ENCODE results near the gene FNIP1. TPM values are rescaled to one million over a fixed set of nuclear protein-coding genes. Genes with fewer than 3 reads are reported as not detected.

Gene FNIP1
- polyA plus RNA-seq, 1 of the 3 experiments (the other 2 are of a cell fraction), result 2.4 TPM

DNA sequence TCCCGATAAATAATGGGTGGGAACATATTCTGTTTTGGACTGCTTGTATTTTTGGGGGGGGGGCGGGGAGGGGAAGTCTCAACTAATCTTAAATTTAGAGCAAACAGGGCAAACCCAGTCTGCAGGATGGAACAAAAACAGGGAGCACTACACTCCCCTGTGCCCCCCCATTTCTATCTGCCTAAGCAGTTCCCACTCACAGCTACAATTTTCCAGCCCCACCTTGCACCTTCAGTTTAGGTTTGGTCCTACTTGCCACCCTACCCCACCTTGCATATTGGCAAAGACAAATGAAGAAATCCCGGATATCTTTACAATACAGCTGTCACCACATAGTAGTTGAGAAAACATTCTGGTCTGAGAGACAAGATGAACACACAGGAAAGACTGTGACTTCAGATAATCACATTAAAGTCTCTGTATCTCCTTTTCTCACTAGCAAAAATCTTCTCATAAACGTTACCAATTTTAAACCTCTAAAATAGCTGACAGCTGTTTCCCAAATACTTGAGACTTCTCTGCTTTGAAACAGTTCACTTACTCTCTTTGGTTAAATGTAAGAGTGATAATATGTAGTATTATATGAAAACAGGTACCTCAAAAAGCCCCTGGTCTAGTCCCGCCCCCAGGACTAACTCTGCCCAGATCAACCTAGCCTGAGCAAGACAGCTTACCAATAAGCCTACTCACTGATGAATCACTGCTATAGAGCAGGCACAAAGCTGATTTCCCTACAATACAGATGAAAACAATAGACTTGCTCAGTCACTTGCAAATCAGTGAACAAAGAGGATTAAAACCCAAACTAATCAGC is 156.6 kb downstream of the FNIP1 start:
- DNase-seq, result no peak
- no peak overlapping the region for H2AFZ ChIP-seq (ENCODE audit: low read depth)
- H3K4me3 ChIP-seq (ENCODE audit: low read depth in 2 of 2, low read length in 1 of 2), result no peak overlapping the region
- H3K4me1 ChIP-seq (ENCODE audit: control insufficient read depth in 1 of 2, insufficient read depth in 2 of 2, low read depth in 1 of 2, low read length in 1 of 2), result peaks cover 3 to 8% of the 10 kb centered on the region in 2 experiments; a peak in 3 of 4 replicates
- no peaks in the 10 kb centered on the region for H3K79me2 ChIP-seq (ENCODE audit: insufficient read depth)
- ChIA-PET CTCF (interaction anchor here (1.3 to 1.5 kb wide), 2 partner anchors 51 to 367 kb away, joined by 5 to 6 read pairs; no protein-coding TSS in a partner anchor), POLR2A (interaction anchor here (1.0 kb wide), 1 partner anchor 157 kb away, joined by 3 read pairs; the partner anchor contains the start of gene FNIP1)
- no peaks in the 10 kb centered on the region for H3K9me2 ChIP-seq
- H3F3A ChIP-seq (replicated peaks; ENCODE audit: insufficient read depth), result peaks cover 30% of the 10 kb centered on the region
- H4K20me1 ChIP-seq (ENCODE audit: insufficient read depth), result no peaks in the 10 kb centered on the region
- TF ChIP-seq EZH2phosphoT487 (IDR thresholded peaks at IDR 0.05; ENCODE audit: borderline replicate concordance, low read depth) (no peak), PBX3 (IDR thresholded peaks at IDR 0.05) (no peak), NRF1 (IDR thresholded peaks at IDR 0.05; ENCODE audit: low read depth, low read length) (no peak)
- no peak overlapping the region for H3K4me2 ChIP-seq
- H3K9me3 ChIP-seq, result no peaks in the 10 kb centered on the region
- no peaks in the 10 kb centered on the region for H3K27me3 ChIP-seq (ENCODE audit: insufficient read depth)
- peaks cover 19 to 30% of the 10 kb centered on the region in 2 experiments for H3K36me3 ChIP-seq (replicated peaks in 1 of 2; ENCODE audit: control insufficient read depth in 1 of 2, insufficient read depth in 2 of 2, low read length in 1 of 2)
- H3K9ac ChIP-seq, result no peak overlapping the region
- no peak overlapping the region for H3K27ac ChIP-seq (ENCODE audit: low read depth in 2 of 2, low read length in 1 of 2)
- WGBS (ENCODE audit: low lambda C conversion rate), result 76% methylated on average over 5 of the region's 5 CpGs

DNA sequence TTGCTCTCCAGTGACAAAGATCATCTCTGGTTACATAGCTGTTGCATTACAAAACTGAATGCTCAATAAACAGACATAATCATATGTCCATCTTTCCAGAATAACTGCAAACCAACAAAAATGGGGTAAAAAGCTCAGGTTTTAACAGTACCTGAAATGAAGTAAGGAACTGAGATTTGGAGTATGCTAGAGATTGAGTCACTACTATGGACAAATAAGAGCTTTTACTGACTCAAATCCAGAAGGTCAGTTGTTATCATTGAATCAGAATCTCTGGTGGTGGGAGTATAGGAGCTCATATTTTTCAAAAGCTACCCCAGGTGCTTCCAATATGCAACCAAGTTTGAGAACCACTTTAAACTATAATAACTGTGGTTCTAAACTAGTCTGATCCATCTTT is 157.7 kb downstream of the FNIP1 start:
- H3K9me2 ChIP-seq, result no peaks in the 10 kb centered on the region
- H3K79me2 ChIP-seq (ENCODE audit: insufficient read depth), result peaks cover 8% of the 10 kb centered on the region
- no peak for DNase-seq
- H3K4me1 ChIP-seq (ENCODE audit: control insufficient read depth in 1 of 2, insufficient read depth in 2 of 2, low read depth in 1 of 2, low read length in 1 of 2), result peaks cover 3 to 8% of the 10 kb centered on the region in 2 experiments; a peak in 3 of 4 replicates
- H2AFZ ChIP-seq (ENCODE audit: low read depth), result no peak overlapping the region
- no peak overlapping the region for H3K27ac ChIP-seq (ENCODE audit: low read depth in 2 of 2, low read length in 1 of 2)
- no peaks in the 10 kb centered on the region for H4K20me1 ChIP-seq (ENCODE audit: insufficient read depth)
- peaks cover 14 to 20% of the 10 kb centered on the region in 2 experiments for H3K36me3 ChIP-seq (replicated peaks in 1 of 2; ENCODE audit: control insufficient read depth in 1 of 2, insufficient read depth in 2 of 2, low read length in 1 of 2)
- no peaks in the 10 kb centered on the region for H3K27me3 ChIP-seq (ENCODE audit: insufficient read depth)
- no peak overlapping the region for H3K4me3 ChIP-seq (ENCODE audit: low read depth in 2 of 2, low read length in 1 of 2)
- H3K9ac ChIP-seq, result no peak overlapping the region
- H3K9me3 ChIP-seq, result no peaks in the 10 kb centered on the region
- TF ChIP-seq, protein P1, sequence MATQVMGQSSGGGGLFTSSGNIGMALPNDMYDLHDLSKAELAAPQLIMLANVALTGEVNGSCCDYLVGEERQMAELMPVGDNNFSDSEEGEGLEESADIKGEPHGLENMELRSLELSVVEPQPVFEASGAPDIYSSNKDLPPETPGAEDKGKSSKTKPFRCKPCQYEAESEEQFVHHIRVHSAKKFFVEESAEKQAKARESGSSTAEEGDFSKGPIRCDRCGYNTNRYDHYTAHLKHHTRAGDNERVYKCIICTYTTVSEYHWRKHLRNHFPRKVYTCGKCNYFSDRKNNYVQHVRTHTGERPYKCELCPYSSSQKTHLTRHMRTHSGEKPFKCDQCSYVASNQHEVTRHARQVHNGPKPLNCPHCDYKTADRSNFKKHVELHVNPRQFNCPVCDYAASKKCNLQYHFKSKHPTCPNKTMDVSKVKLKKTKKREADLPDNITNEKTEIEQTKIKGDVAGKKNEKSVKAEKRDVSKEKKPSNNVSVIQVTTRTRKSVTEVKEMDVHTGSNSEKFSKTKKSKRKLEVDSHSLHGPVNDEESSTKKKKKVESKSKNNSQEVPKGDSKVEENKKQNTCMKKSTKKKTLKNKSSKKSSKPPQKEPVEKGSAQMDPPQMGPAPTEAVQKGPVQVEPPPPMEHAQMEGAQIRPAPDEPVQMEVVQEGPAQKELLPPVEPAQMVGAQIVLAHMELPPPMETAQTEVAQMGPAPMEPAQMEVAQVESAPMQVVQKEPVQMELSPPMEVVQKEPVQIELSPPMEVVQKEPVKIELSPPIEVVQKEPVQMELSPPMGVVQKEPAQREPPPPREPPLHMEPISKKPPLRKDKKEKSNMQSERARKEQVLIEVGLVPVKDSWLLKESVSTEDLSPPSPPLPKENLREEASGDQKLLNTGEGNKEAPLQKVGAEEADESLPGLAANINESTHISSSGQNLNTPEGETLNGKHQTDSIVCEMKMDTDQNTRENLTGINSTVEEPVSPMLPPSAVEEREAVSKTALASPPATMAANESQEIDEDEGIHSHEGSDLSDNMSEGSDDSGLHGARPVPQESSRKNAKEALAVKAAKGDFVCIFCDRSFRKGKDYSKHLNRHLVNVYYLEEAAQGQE (IDR thresholded peaks at IDR 0.05; ENCODE audit: low read depth, low read length), result no peak
- TF ChIP-seq FOXJ3 (CRISPR knock-in tag; IDR thresholded peaks at IDR 0.05) (no peak), YY1 (IDR thresholded peaks at IDR 0.05; ENCODE audit: low read depth) (no peak), MEF2A (IDR thresholded peaks at IDR 0.05; ENCODE audit: borderline replicate concordance, low read depth) (no peak), USF2 (IDR thresholded peaks at IDR 0.05; ENCODE audit: borderline replicate concordance, low read depth, low read length) (no peak), GABPA (IDR thresholded peaks at IDR 0.05; ENCODE audit: low read depth) (no peak), PBX3 (IDR thresholded peaks at IDR 0.05) (no peak), TCF12 (IDR thresholded peaks at IDR 0.05) (no peak), SIN3A (IDR thresholded peaks at IDR 0.05; ENCODE audit: borderline replicate concordance, low read depth, low read length) (no peak), EZH2phosphoT487 (IDR thresholded peaks at IDR 0.05; ENCODE audit: borderline replicate concordance, low read depth) (no peak), RXRA (IDR thresholded peaks at IDR 0.05; ENCODE audit: borderline replicate concordance, low read depth) (no peak), GATA2 (CRISPR knock-in tag; IDR thresholded peaks at IDR 0.05) (no peak), POLR2AphosphoS5 (IDR thresholded peaks at IDR 0.05; ENCODE audit: low read depth, low read length) (no peak), RFX5 (IDR thresholded peaks at IDR 0.05; ENCODE audit: low read length) (no peak), EP300 (IDR thresholded peaks at IDR 0.05; ENCODE audit: borderline replicate concordance in 1 of 2, low read depth in 1 of 2, low read length in 1 of 2) (no peak)
- peaks cover 27% of the 10 kb centered on the region for H3F3A ChIP-seq (replicated peaks; ENCODE audit: insufficient read depth)
- ChIA-PET POLR2A (no interaction called here), CTCF (interaction anchor here (1.0 to 1.4 kb wide), 3 partner anchors 8 to 368 kb away, joined by 3 to 7 read pairs (median 3); no protein-coding TSS in a partner anchor)
- no peak overlapping the region for H3K4me2 ChIP-seq
